GM18867 (cell line): Measurements from ENCODE around the gene H6PD.

Source experiments
- ATAC-seq: cut with Tn5 transposase; IDR thresholded peaks from one replicate; pipeline ENCODE4 v1.9.1; 2021; ENCODE audit warnings: mild to moderate bottlenecking, moderate library complexity; ENCODE audit not compliant: unreplicated experiment

H6PD gene

GRCh38 chr1:9253004-9253403 lies 18.4 kb downstream of the H6PD start:
- no peak for ATAC-seq

- ATAC-seq: no peak
Measured at GRCh38 chr1:9253453-9254105, 19.0 kb downstream of the H6PD start.

- no peak for ATAC-seq
Measured at GRCh38 chr1:9256332-9256731, 21.8 kb downstream of the H6PD start.

DNA sequence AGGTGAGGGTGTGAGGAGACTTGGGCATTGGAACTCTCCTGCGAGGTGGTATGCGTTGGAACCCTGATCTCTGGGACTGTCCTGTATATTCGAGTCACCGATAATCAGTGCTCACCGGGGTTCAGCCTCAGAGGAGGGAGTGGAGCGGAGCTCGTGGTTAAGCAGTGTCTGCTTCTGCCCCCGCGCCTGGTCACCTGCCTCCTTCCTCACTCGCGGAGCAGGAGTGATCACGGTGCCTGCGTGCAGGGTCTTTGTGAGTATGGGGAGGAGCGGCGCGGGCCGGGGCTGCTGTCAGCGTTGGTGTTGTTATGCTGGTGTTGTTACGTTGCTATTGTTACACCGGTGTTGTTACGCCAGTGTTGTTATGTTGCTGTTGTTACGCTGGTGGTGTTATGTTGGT lies 23.3 kb downstream of the H6PD start:
- no peak for ATAC-seq

DNA sequence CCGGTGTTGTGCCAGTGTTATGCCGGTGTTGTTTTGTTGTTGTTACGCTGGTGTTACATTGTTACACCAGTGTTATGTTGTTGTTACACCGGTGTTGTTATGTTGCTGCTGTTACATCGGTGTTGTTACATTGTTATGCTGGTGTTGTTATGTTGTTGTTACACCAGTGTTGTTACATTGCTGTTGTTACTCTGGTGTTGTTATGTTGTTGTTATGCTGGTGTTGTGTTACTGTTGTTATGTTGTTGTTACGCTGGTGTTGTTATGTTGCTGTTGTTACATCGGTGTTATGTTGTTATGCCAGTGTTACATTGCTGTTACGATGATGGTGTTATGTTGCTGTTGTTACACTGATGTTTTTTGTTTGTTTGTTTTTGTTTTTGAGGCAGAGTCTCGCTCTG lies 24.1 kb downstream of the H6PD start:
- ATAC-seq: no peak

GRCh38 chr1:9260059-9260766 lies 25.6 kb downstream of the H6PD start:
- no peak for ATAC-seq

DNA sequence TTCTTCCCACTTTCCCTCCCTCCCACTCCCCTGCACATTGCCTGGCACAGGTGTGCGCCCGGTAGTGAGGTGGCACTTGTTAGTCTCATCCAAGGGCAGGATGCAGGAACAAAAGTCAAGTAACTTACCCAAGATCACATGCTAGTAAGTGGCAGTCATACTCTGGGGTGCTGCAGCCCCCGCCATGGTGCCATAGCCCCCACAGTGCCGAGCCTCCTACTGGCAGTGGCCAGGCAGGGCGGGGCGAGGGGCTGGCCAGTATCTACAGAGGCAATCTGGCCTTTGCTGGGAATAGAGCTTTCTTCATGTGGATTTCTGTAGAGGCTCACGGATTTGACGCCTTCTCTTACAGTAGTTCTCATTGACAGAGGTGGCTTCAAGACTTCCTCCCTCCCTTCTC lies 26.9 kb downstream of the H6PD start:
- ATAC-seq: no peak

GRCh38 chr1:9262096-9262986 lies 27.8 kb downstream of the H6PD start:
- ATAC-seq: no peak

- no peak for ATAC-seq
Measured at GRCh38 chr1:9263276-9263855, 28.8 kb downstream of the H6PD start.

- ATAC-seq: no peak
Measured at GRCh38 chr1:9263984-9264872, 29.7 kb downstream of the H6PD start.

DNA sequence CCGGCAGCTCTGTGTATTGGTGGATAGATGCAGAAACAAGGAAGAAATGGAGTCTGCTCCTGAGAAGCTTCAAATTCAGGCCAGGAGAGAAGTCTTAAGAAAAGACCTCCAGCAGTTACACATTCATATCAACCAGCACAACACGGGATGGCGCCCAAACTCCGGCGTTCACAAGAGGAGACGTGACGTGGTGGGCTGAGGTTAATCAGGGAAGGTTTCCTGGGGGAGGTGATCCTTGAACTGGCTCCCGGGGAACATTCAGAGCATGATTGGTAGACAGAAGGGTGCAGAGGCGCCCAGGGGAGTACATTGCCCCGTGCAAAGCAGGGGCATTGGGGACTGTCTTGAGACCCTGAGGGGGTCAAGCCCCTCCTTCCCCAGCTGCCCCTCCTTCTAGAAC lies 30.5 kb downstream of the H6PD start:
- ATAC-seq: no peak

- no peak for ATAC-seq
Measured at GRCh38 chr1:9265968-9266367, 31.4 kb downstream of the H6PD start.

DNA sequence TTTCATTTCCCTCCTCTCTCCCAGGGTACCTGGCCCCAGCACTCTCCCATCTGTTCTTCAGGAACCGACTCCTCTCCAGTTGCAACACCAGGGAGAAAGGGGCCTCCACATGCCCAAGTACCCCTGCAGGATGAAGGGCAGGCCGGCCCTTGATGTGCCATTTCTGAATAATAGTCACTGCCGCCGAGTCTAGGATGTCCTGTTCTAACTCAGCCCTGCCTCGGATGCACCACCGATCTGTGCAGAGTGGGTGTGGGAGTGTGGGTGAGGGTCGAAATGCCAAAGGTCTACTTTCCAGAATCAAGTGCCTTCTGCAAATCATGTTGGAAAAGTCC lies 32.7 kb downstream of the H6PD start:
- no peak for ATAC-seq

DNA sequence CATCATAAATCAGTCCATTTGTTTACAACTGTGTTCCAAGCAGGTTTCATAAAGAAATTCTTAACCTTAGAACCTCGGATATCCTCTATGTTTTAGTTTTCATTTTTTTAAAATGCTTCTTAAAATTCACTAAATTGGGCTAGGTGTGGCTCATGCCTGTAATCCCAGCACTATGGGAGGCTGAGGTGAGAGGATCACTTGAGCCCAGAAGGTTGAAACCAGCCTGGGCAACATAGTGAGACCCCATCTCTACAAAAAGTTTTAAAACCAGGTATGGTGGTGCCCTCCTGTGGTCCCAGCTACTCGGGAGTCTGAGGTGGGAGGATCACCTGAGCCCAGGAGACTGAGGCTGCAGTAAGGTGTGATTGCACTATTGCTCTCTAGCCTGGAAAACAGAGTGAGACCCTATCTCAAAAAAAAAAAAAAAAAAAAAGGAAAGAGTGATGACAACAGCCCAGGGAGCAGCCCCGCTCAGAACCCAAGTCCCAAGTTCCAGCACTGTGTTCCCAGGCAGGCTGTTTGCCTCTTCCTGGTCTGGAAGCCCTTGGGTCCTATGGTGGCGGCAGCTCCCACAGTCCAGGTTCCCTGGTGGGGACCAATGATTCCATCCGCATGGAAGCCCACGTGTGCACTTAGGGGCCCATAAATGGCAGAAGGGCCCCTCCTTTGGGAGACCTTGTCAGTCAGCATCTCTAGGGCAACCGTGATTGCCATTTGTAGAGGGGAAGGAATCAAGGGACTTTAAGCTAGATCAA lies 33.4 kb downstream of the H6PD start:
- ATAC-seq: no peak

- no peak for ATAC-seq
Measured at GRCh38 chr1:9269078-9269501, 34.5 kb downstream of the H6PD start.

GRCh38 chr1:9269721-9270120 lies 35.1 kb downstream of the H6PD start:
- no peak for ATAC-seq

GRCh38 chr1:9270290-9270883 lies 35.8 kb downstream of the H6PD start:
- no peak for ATAC-seq

DNA sequence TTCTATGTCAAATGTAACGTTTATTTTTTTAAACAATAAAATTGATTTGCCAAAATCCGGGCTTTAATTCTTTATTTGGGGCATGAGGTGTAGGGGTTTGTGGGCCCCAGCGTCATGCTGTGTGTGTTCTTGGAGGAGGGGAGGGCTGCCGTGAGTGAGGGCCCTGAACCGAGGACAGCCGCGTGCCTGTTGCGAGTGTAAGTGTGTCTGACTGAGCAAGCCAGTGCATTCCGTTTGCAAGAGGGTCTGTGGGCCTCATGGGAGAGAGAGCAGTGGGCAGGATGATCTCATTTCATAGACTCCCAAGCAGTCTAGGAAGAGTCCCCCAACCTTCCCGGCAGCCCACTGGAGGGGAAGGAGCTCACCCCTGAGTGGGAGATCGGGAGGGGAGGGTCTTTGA lies 36.7 kb downstream of the H6PD start:
- ATAC-seq: no peak

- no peak for ATAC-seq
Measured at GRCh38 chr1:9271861-9272595, 37.5 kb downstream of the H6PD start.
